ENCODE results near the gene GALR1. TPM values are rescaled to one million over a fixed set of nuclear protein-coding genes. Genes with fewer than 3 reads are reported as not detected.

GALR1 gene
- polyA plus RNA-seq, 3 donors: not detected

DNA sequence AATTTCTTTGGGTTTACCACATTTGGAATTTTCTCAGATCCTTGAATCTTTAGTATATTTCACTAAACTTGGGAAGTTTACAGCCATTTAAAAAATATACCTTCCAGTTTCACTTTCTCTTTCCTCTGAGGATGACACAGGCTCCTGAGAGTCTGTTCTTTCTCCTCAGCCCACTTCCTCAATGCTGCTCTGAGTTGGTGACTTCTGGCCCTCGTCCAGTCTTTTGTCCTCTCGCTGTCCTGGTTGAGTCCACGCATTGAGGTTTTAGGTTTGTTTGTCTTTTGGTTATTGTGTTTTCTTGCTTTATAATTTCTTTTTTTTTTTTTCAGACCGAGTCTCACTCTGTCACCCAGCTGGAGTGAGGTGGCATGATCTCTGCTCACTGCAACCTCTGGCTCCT is 40.7 kb upstream of the GALR1 start:
- H2AFZ ChIP-seq (ENCODE audit: insufficient read depth, low read depth, low read length, poor library complexity, severe bottlenecking): peak overlapping the region; percentile 74
- Mint-ChIP-seq H3K4me1 (peaks cover 44% of the 10 kb centered on the region), H3K36me3 (no peaks in the 10 kb centered on the region), H3K9me3 (peaks cover 0 to 6% (median 0%) of the 10 kb centered on the region in 7 donors), H3K4me3 (peak overlapping the region; percentile 75 to 89), H3K27me3 (ENCODE audit: low read depth in 3 of 3) (peaks cover 0 to 2% (median 0%) of the 10 kb centered on the region in 3 donors), H3K27ac (peak overlapping the region; percentile 90 to 96 (median 93))
- TF ChIP-seq, protein P1, sequence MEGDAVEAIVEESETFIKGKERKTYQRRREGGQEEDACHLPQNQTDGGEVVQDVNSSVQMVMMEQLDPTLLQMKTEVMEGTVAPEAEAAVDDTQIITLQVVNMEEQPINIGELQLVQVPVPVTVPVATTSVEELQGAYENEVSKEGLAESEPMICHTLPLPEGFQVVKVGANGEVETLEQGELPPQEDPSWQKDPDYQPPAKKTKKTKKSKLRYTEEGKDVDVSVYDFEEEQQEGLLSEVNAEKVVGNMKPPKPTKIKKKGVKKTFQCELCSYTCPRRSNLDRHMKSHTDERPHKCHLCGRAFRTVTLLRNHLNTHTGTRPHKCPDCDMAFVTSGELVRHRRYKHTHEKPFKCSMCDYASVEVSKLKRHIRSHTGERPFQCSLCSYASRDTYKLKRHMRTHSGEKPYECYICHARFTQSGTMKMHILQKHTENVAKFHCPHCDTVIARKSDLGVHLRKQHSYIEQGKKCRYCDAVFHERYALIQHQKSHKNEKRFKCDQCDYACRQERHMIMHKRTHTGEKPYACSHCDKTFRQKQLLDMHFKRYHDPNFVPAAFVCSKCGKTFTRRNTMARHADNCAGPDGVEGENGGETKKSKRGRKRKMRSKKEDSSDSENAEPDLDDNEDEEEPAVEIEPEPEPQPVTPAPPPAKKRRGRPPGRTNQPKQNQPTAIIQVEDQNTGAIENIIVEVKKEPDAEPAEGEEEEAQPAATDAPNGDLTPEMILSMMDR (IDR thresholded peaks at IDR 0.05): no peak
- H4K20me1 ChIP-seq (ENCODE audit: insufficient read depth, low read length): no peaks in the 10 kb centered on the region
- intact Hi-C loops (cut with micrococcal nuclease): loop anchor here (5.0 kb wide), 3 partner anchors 77 to 207 kb away; partner anchors contain the start of gene MBP (in 1 of the 2)
- H3K9me3 ChIP-seq (replicated peaks in 1 of 2; ENCODE audit: control insufficient read depth in 1 of 2, insufficient read depth in 1 of 2, low read length in 2 of 2): no peaks in the 10 kb centered on the region
- no peaks in the 10 kb centered on the region for H3K36me3 ChIP-seq (replicated peaks in 1 of 2; ENCODE audit: control insufficient read depth in 1 of 2, insufficient read depth in 2 of 2, low read length in 2 of 2)
- peak; percentile 78 to 90 (median 89) for DNase-seq
- H3K79me2 ChIP-seq (ENCODE audit: insufficient read depth, low read length): no peaks in the 10 kb centered on the region
- H3K9ac ChIP-seq (ENCODE audit: insufficient read depth, low read length, poor library complexity, severe bottlenecking): peak overlapping the region; percentile 52
- no peaks in the 10 kb centered on the region for H3K27me3 ChIP-seq (ENCODE audit: control insufficient read depth in 2 of 2, insufficient read depth in 2 of 2, low read length in 2 of 2)
- H3K4me3 ChIP-seq (replicated peaks in 1 of 3; ENCODE audit: low read depth in 2 of 3, low read length in 3 of 3): peak overlapping the region; percentile 33 to 78 (median 62)
- peaks cover 22 to 38% of the 10 kb centered on the region in 2 donors for H3K4me1 ChIP-seq (ENCODE audit: control insufficient read depth in 1 of 2, insufficient read depth in 2 of 2, low read length in 2 of 2)
- WGBS (ENCODE audit: insufficient coverage): no CpG with 5 or more reads among the region's 4 CpGs
- peak overlapping the region; percentile 80 for H3K4me2 ChIP-seq (replicated peaks; ENCODE audit: extremely low read depth, low read length, poor library complexity, severe bottlenecking)
- H3K27ac ChIP-seq (ENCODE audit: low read depth in 1 of 2, low read length in 2 of 2): peak overlapping the region; percentile 40 to 93

DNA sequence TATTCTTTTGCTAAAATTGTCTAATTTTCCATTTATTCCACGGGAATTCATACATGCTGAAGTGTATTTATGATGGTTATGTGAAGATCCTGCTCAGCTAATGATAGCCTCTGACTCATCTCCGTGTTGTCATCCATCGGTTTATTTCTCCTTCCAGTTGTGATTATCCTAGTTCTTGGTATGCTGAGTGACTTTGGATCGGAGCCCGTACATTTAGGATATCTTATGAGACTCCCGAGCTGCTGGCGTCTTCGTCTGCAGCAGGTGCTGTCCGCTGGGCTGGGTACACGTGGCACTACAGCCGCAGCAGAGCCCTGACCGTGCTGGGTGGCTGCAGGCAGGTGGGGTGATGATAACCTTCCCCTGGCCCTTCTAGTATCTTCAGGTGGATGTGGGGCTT is 40.1 kb upstream of the GALR1 start:
- Histone ChIP-seq H3K9ac (ENCODE audit: insufficient read depth, low read length, poor library complexity, severe bottlenecking) (no peak overlapping the region), H3K9me3 (replicated peaks in 1 of 2; ENCODE audit: control insufficient read depth in 1 of 2, insufficient read depth in 1 of 2, low read length in 2 of 2) (no peaks in the 10 kb centered on the region), H2AFZ (ENCODE audit: insufficient read depth, low read depth, low read length, poor library complexity, severe bottlenecking) (no peak overlapping the region), H3K27me3 (ENCODE audit: control insufficient read depth in 2 of 2, insufficient read depth in 2 of 2, low read length in 2 of 2) (no peaks in the 10 kb centered on the region), H3K4me2 (replicated peaks; ENCODE audit: extremely low read depth, low read length, poor library complexity, severe bottlenecking) (no peak overlapping the region), H4K20me1 (ENCODE audit: insufficient read depth, low read length) (no peaks in the 10 kb centered on the region), H3K79me2 (ENCODE audit: insufficient read depth, low read length) (no peaks in the 10 kb centered on the region), H3K4me1 (ENCODE audit: control insufficient read depth in 1 of 2, insufficient read depth in 2 of 2, low read length in 2 of 2) (peaks cover 22 to 38% of the 10 kb centered on the region in 2 donors), H3K4me3 (replicated peaks in 1 of 3; ENCODE audit: low read depth in 2 of 3, low read length in 3 of 3) (peak overlapping the region in 1 of 3 experiments; percentile 78), H3K27ac (ENCODE audit: low read depth in 1 of 2, low read length in 2 of 2) (peak overlapping the region; percentile 40 to 93), H3K36me3 (replicated peaks in 1 of 2; ENCODE audit: control insufficient read depth in 1 of 2, insufficient read depth in 2 of 2, low read length in 2 of 2) (no peaks in the 10 kb centered on the region)
- peaks cover 0 to 4% (median 0%) of the 10 kb centered on the region in 3 donors for H3K27me3 Mint-ChIP-seq (ENCODE audit: low read depth in 3 of 3)
- peak overlapping the region in 1 of 2 donors; percentile 89 for H3K4me3 Mint-ChIP-seq
- TF ChIP-seq, protein P1 (IDR thresholded peaks at IDR 0.05): no peak
- peaks cover 44% of the 10 kb centered on the region for H3K4me1 Mint-ChIP-seq
- peaks cover 0 to 6% (median 0%) of the 10 kb centered on the region in 7 donors for H3K9me3 Mint-ChIP-seq
- H3K27ac Mint-ChIP-seq: peak overlapping the region; percentile 90 to 96 (median 93)
- intact Hi-C loops (cut with micrococcal nuclease): loop anchor here (5.0 kb wide), 3 partner anchors 77 to 207 kb away; partner anchors contain the start of gene MBP (in 1 of the 2)
- H3K36me3 Mint-ChIP-seq: no peaks in the 10 kb centered on the region
- DNase-seq: peak in 2 of 3 donors; percentile 24 to 35
- WGBS (ENCODE audit: insufficient coverage): 89% methylated on average over 11 of the region's 12 CpGs

All from CD14-positive monocyte (primary cell).